ENCODE data around the gene EBF3. TPM values are rescaled to one million over a fixed set of nuclear protein-coding genes. Genes with fewer than 3 reads are reported as not detected.

EBF3 gene
- total RNA-seq, 1 experiment from 2014 or later = 0.22 TPM

DNA sequence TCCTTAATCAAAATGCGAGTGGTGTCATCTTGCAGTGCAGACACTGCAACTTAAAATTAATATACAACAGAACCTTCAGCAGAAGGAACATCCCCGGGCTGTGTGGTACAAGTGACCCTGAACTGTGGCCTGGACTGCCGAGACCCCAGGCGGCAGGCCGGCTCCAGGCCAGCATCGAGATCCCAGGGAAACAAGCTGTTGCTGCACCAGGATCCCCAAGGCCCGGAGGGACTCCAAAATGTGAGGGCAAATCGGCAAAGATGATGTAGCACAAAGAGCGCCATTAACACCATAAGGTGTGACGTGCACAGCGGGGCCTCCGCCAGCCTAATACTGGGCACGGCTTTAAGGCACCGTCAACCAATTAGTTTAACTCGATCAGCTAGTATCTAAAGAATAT is 73.9 kb downstream of the EBF3 start:
- Mint-ChIP-seq H3K4me3 (no peak overlapping the region), H3K27ac (no peak overlapping the region), H3K4me1 (peaks cover 34% of the 10 kb centered on the region in 2 experiments), H3K36me3 (ENCODE audit: insufficient read depth in 1 of 3, low read depth in 3 of 3) (no peaks in the 10 kb centered on the region), H3K9me3 (no peaks in the 10 kb centered on the region; a peak in 1 of 5 replicates), H3K27me3 (ENCODE audit: low read depth) (peaks cover 6% of the 10 kb centered on the region)
- Histone ChIP-seq H4K20me1 (ENCODE audit: control insufficient read depth, insufficient read depth, insufficient read length) (no peaks in the 10 kb centered on the region), H4K8ac (replicated peaks; ENCODE audit: insufficient read length, low read depth, low read length) (no peak overlapping the region), H2AFZ (ENCODE audit: low read length) (no peak overlapping the region), H3T11ph (ENCODE audit: low read length) (no peak overlapping the region), H3K56ac (ENCODE audit: insufficient read length, low read depth, low read length) (no peak overlapping the region), H3K9me3 (ENCODE audit: control insufficient read depth, low read depth, low read length) (no peaks in the 10 kb centered on the region), H3K27ac (ENCODE audit: insufficient read length, low read depth, low read length) (no peak overlapping the region), H2BK120ac (ENCODE audit: low read depth, low read length, poor library complexity, severe bottlenecking) (no peak overlapping the region), H2BK12ac (ENCODE audit: insufficient read length, low read depth, low read length) (no peak overlapping the region), H3K23ac (ENCODE audit: insufficient read length, low read depth, low read length) (no peak overlapping the region), H3K4me2 (ENCODE audit: insufficient read depth, insufficient read length, low read length) (no peak overlapping the region), H3K4ac (ENCODE audit: low read depth, low read length) (no peak overlapping the region), H2AK5ac (ENCODE audit: insufficient read length, low read length) (no peak overlapping the region), H4K91ac (ENCODE audit: insufficient read length, low read depth, low read length) (no peak overlapping the region), H2BK15ac (ENCODE audit: low read depth, low read length) (no peak overlapping the region), H3K23me2 (ENCODE audit: insufficient read length, low read depth, low read length, poor library complexity, severe bottlenecking) (no peaks in the 10 kb centered on the region), H3K27me3 (ENCODE audit: insufficient read depth, low read length) (no peaks in the 10 kb centered on the region), H3K18ac (ENCODE audit: insufficient read length, low read depth, low read length) (no peak overlapping the region), H3K79me1 (ENCODE audit: insufficient read depth, low read depth, low read length, poor library complexity, severe bottlenecking) (no peaks in the 10 kb centered on the region), H3K4me1 (ENCODE audit: insufficient read depth, low read length) (no peaks in the 10 kb centered on the region), H3K9ac (ENCODE audit: extremely low read depth, insufficient read length, low read length) (no peak overlapping the region), H3K14ac (ENCODE audit: insufficient read depth, low read length) (no peak overlapping the region), H2BK20ac (ENCODE audit: low read depth, low read length, poor library complexity, severe bottlenecking) (no peak overlapping the region), H3K79me2 (ENCODE audit: insufficient read depth, low read length) (no peaks in the 10 kb centered on the region), H4K5ac (ENCODE audit: insufficient read length, low read depth, low read length) (no peak overlapping the region), H2BK5ac (ENCODE audit: insufficient read length, low read length) (no peak overlapping the region)
- TF ChIP-seq CTCF (conservative IDR thresholded peaks at IDR 0.05) = no peak
- DNase-seq = no peak
- WGBS (ENCODE audit: extremely low coverage, insufficient read length, low lambda C conversion rate) = no CpG with 5 or more reads among the region's 15 CpGs
